Osteocyte (in vitro differentiated cells): ENCODE measurements around the gene USP28. TPM values are rescaled to one million over a fixed set of nuclear protein-coding genes. Genes with fewer than 3 reads are reported as not detected.
"Not testable (repeated sequence)": the region's sequence is repeated elsewhere in the genome, so short reads cannot be mapped to it uniquely, and the experiment has no call there.

Experiments
- DNase-seq: peaks from one replicate; pipeline ENCODE4 v3.0.0; 2021; ENCODE audit warnings: mixed read lengths; ENCODE audit not compliant: unreplicated experiment; ENCODE audit errors: extremely low spot score
- H3K27ac Mint-ChIP-seq: one replicate; pipeline ENCODE4 v1.8.0; 2021; ENCODE audit warnings: mild to moderate bottlenecking, mixed read lengths; ENCODE audit not compliant: unreplicated experiment
- H3K27me3 Mint-ChIP-seq: one replicate; pipeline ENCODE4 v1.8.0; 2021; ENCODE audit warnings: mixed read lengths; ENCODE audit not compliant: unreplicated experiment
- H3K36me3 Mint-ChIP-seq: one replicate; pipeline ENCODE4 v1.8.0; 2021; ENCODE audit warnings: mixed read lengths; ENCODE audit not compliant: unreplicated experiment
- H3K4me1 Mint-ChIP-seq: one replicate; pipeline ENCODE4 v1.8.0; 2021; ENCODE audit warnings: mixed read lengths; ENCODE audit not compliant: unreplicated experiment
- H3K4me3 Mint-ChIP-seq: one replicate; pipeline ENCODE4 v1.8.0; 2021; ENCODE audit warnings: mild to moderate bottlenecking, moderate library complexity, mixed read lengths; ENCODE audit not compliant: unreplicated experiment
- H3K9me3 Mint-ChIP-seq: one replicate; pipeline ENCODE4 v1.8.0; 2021; ENCODE audit warnings: mixed read lengths; ENCODE audit not compliant: unreplicated experiment
- total RNA-seq: library from RNA; stranded (reverse); gene quantifications from 2 replicates; pipeline ENCODE4 v1.2.1, GENCODE V29; 2021
- TF ChIP-seq, protein P1 (sequence below): fragments of 200-600 bp; sonication (generic); IDR thresholded peaks from 2 replicates; pipeline ENCODE4 v1.5.0; 2021; ENCODE audit warnings: antibody characterized with exemption, mild to moderate bottlenecking, moderate library complexity

The USP28 gene
- total RNA-seq, 1 donor from 2014 or later = 37.2 TPM

DNA sequence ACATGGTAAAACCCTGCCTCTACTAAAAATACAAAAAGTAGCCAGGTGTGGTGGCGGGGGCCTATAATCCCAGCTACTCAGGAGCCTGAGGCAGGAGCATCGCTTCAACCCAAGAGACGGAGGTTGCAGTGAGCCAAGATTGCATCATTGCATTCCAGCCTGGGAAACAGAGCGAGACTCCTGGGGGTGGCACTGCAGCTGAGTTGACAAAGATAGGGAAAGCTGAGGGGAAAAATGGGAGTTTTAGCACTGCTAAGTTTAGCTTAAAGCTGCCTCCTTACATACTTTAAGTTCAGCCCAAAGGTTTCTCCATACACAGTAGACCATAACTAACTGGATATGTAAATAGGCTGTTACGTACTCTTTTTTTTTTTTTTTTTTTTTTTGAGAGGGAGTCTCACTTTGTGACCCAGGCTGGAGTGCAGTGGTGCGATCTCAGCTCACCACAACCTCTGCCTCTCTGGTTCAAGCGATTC, 9.0 kb upstream of the USP28 start:
- H3K4me1 Mint-ChIP-seq = peaks cover 9% of the 10 kb centered on the region
- no peaks in the 10 kb centered on the region for H3K9me3 Mint-ChIP-seq
- no peak for DNase-seq
- peaks cover 2% of the 10 kb centered on the region for H3K27me3 Mint-ChIP-seq
- TF ChIP-seq, protein P1, sequence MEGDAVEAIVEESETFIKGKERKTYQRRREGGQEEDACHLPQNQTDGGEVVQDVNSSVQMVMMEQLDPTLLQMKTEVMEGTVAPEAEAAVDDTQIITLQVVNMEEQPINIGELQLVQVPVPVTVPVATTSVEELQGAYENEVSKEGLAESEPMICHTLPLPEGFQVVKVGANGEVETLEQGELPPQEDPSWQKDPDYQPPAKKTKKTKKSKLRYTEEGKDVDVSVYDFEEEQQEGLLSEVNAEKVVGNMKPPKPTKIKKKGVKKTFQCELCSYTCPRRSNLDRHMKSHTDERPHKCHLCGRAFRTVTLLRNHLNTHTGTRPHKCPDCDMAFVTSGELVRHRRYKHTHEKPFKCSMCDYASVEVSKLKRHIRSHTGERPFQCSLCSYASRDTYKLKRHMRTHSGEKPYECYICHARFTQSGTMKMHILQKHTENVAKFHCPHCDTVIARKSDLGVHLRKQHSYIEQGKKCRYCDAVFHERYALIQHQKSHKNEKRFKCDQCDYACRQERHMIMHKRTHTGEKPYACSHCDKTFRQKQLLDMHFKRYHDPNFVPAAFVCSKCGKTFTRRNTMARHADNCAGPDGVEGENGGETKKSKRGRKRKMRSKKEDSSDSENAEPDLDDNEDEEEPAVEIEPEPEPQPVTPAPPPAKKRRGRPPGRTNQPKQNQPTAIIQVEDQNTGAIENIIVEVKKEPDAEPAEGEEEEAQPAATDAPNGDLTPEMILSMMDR = no peak
- no peak overlapping the region for H3K4me3 Mint-ChIP-seq
- H3K27ac Mint-ChIP-seq = no peak overlapping the region
- no peaks in the 10 kb centered on the region for H3K36me3 Mint-ChIP-seq

DNA sequence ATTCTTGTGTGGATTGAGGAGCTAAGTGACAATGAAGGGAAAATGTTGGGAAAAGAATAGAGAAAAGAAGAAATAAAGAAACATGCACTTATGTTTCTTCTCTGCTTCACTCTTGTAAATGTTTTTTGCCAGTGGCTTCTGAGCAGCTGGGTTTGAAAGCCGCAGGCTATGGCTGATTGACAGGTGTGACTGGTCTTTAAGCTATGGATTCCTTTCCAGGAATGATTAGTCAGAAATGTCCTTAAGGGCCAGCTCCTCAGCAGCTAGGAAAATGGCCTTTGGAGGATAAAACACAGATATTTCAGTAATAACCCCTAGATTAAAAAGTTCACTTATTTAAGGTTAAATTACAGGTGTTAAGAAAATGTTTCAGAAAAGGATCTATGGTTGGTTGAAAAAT, 6.5 kb upstream of the USP28 start:
- Mint-ChIP-seq H3K36me3 (no peaks in the 10 kb centered on the region), H3K9me3 (no peaks in the 10 kb centered on the region), H3K4me3 (no peak overlapping the region), H3K27me3 (peaks cover 2% of the 10 kb centered on the region), H3K4me1 (peaks cover 9% of the 10 kb centered on the region), H3K27ac (no peak overlapping the region)
- no peak for DNase-seq
- TF ChIP-seq, protein P1 = no peak

DNA sequence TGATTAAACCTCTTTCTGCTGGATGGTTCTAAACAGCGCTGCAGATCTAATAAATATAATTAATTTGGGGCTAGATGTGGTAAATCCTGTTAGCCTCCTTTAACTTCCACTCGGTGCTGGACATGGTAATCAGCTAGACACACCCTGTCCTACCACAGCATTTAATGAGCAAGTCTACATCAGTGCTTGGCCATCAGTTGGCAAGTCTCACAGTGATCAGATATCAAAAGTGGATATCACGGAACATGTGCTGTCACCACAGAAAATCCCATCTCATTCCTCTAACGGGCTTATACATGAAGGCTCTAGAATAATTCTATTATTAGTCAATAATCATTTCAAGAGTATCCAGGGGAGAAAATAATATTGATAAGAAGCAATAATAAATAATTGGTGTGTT, 5.6 kb upstream of the USP28 start:
- H3K36me3 Mint-ChIP-seq = no peaks in the 10 kb centered on the region
- TF ChIP-seq, protein P1 = no peak
- DNase-seq = no peak
- H3K4me1 Mint-ChIP-seq = peaks cover 10% of the 10 kb centered on the region
- no peak overlapping the region for H3K4me3 Mint-ChIP-seq
- H3K9me3 Mint-ChIP-seq = no peaks in the 10 kb centered on the region
- no peaks in the 10 kb centered on the region for H3K27me3 Mint-ChIP-seq
- H3K27ac Mint-ChIP-seq = no peak overlapping the region

DNA sequence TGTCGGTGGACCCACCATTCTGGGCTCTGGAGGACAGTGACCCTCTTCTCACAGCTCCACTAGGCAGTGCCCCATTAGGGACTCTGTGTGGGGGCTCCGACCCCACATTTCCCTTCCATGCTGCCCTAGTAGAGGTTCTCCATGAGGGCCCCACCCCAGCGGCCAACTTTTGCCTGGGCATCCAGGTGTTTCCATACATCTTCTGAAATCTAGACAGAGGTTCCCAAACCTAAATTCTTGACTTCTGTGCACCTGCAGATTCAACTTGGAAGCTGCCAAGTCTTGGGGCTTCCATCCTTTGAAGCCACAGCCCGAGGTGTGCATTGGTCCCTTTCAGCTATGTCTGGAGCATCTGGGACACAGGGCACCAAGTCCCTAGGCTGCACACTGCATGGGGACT, 4.1 kb upstream of the USP28 start:
- not testable (repeated sequence) for H3K36me3 Mint-ChIP-seq, H3K4me3 Mint-ChIP-seq, H3K9me3 Mint-ChIP-seq, H3K27ac Mint-ChIP-seq, H3K27me3 Mint-ChIP-seq, DNase-seq
- peaks cover 17% of the 10 kb centered on the region for H3K4me1 Mint-ChIP-seq

DNA sequence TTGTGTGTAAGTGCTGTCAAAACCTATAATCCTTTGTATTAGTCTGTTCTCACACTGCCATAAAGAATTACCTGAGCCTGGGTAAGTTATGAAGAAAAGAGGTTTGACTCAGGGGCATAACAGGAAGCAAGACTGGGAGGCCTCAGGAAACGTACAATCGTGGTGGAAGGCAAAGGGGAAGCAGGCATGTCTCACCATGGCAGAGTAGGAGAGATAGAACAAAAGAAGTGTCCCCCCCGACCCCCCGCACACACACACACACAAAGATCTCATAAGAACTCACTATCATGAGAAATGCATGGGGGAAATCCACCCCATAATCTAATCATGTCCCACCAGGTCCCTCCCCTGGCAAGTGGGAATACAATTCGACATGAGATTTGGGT, 2.3 kb upstream of the USP28 start:
- H3K9me3 Mint-ChIP-seq = no peaks in the 10 kb centered on the region
- no peak overlapping the region for H3K4me3 Mint-ChIP-seq
- DNase-seq = no peak
- H3K27ac Mint-ChIP-seq = no peak overlapping the region
- TF ChIP-seq, protein P1 = no peak
- peaks cover 28% of the 10 kb centered on the region for H3K4me1 Mint-ChIP-seq
- H3K27me3 Mint-ChIP-seq = no peaks in the 10 kb centered on the region
- no peaks in the 10 kb centered on the region for H3K36me3 Mint-ChIP-seq
